ENCODE data around the gene FAM13A.

GRCh38 chr4:88758264-88758663, 298.7 kb downstream of the FAM13A start:
- TF ChIP-seq CTCF (IDR thresholded peaks at IDR 0.05) (no peak), POLR2A (IDR thresholded peaks at IDR 0.05) (no peak)

Data from prostate gland (tissue), 2 donors.